Measurements from ENCODE around the gene RNF41. TPM values are rescaled to one million over a fixed set of nuclear protein-coding genes. Genes with fewer than 3 reads are reported as not detected.

The RNF41 gene
- total and polyA plus RNA-seq, 2 of the 13 experiments (the other 11 are each of a cell fraction or from before 2014, with no cell fraction given): 27.1 to 39.4 TPM

- H3K36me3 ChIP-seq (replicated peaks in 1 of 2; ENCODE audit: control insufficient read depth in 1 of 2, insufficient read depth in 2 of 2, low read length in 2 of 2): peaks cover 33 to 69% of the 10 kb centered on the region in 2 experiments
- H3K4me3 ChIP-seq (replicated peaks in 1 of 3; ENCODE audit: insufficient read depth in 1 of 3, low read depth in 2 of 3, low read length in 3 of 3): no peak overlapping the region
- H3K27ac ChIP-seq (ENCODE audit: extremely low read length, insufficient read depth, low read length): no peak overlapping the region
- no peak overlapping the region for H3K4me2 ChIP-seq (ENCODE audit: low read depth, low read length)
- CTCF ChIA-PET (ENCODE audit: low intra/inter-chr PET ratio, low total read pairs): no interaction called here
- no peak overlapping the region for H3K9ac ChIP-seq (ENCODE audit: insufficient read depth, low read depth, low read length)
- H4K20me1 ChIP-seq (ENCODE audit: insufficient read depth, low read length): peaks cover 24% of the 10 kb centered on the region
- no TSS peak for BruUV-seq (replicated peaks)
- WGBS (ENCODE audit: low lambda C conversion rate): 97% methylated on average over 17 of the region's 17 CpGs
- POLR2A ChIA-PET: interaction anchor here (2.2 kb wide), 1 partner anchor 46 kb away, joined by 7 read pairs; the partner anchor contains the start of gene ZC3H10
- H3K27me3 ChIP-seq (ENCODE audit: control insufficient read depth in 1 of 2, insufficient read depth in 2 of 2, low read length in 2 of 2): no peaks in the 10 kb centered on the region
- no peaks in the 10 kb centered on the region for H3K9me3 ChIP-seq (ENCODE audit: low read length)
- peaks cover 13% of the 10 kb centered on the region for H3K79me2 ChIP-seq (ENCODE audit: insufficient read depth, low read length)
- DNase-seq (ENCODE audit: low spot score): no peak
- in situ Hi-C loops (cut with HindIII; ENCODE audit: extremely low pct_ligation_motif_present, low pct_unique_long_range_greater_than_20kb): no loop called here
- FAIRE-seq: no peak
- TF ChIP-seq, protein P1, sequence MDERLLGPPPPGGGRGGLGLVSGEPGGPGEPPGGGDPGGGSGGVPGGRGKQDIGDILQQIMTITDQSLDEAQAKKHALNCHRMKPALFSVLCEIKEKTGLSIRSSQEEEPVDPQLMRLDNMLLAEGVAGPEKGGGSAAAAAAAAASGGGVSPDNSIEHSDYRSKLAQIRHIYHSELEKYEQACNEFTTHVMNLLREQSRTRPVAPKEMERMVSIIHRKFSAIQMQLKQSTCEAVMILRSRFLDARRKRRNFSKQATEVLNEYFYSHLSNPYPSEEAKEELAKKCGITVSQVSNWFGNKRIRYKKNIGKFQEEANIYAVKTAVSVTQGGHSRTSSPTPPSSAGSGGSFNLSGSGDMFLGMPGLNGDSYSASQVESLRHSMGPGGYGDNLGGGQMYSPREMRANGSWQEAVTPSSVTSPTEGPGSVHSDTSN (CRISPR knock-in tag; IDR thresholded peaks at IDR 0.05): no peak
- TF ChIP-seq HNRNPL (IDR thresholded peaks at IDR 0.05; ENCODE audit: low read depth, low read length) (peak; percentile 67), AGO2 (optimal IDR thresholded peaks at IDR 0.05; ENCODE audit: low read depth, low read length) (peak; percentile 86), AGO1 (IDR thresholded peaks at IDR 0.05; ENCODE audit: low read depth, low read length, poor library complexity, severe bottlenecking) (peak; percentile 45), RBFOX2 (IDR thresholded peaks at IDR 0.05; ENCODE audit: low read depth, low read length) (peak; percentile 62)
- intact Hi-C loops (cut with micrococcal nuclease; ENCODE audit: unreplicated experiment): no loop called here
- H3K4me1 ChIP-seq (ENCODE audit: insufficient read depth, low read length): peaks cover 25% of the 10 kb centered on the region
- H2AFZ ChIP-seq (ENCODE audit: low read length): no peak overlapping the region
- ATAC-seq: peak; percentile 5; the same call in 2 of the 3 replicates
Measured at GRCh38 chr12:56164345-56164729, 57.4 kb downstream of the RNF41 start.

DNA sequence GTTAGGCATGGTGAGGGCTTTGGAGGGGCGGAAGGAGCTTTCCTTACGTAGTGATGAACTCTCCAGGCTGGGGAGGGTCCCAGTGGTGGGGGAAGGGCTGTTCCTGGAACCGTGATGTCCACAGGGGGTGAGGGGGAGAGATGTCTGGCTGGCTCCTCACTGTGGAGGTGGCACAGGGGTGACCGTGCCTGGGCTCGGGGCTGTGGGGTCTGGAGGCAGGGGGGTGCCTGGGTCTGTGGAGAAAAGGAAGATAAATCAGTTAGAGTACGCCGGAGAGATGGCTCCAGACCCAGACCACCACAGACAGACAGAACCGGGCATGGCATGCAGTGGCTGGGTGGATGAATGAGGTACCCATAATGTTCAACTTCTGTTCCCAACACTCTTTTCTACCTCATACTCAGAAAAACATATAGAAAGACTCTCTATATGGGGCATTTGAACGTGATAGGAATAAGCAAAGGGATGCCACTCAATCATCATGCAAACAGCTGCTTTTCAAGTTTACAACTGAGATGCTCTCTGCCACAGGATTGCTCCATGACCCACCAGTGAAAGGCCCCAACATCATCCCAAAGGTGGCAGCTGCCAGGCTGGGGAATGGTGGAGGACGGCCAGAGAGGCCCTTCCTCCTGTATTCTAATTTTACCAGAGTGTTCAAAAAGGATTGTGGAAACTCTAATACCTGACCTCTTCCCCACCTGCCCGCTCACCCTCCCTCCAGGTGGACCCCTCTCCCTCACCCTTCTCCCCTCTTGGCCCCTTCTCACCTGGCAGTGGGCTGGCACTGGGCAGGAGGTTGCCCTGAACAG lies 58.0 kb downstream of the RNF41 start:
- in situ Hi-C loops (cut with HindIII; ENCODE audit: extremely low pct_ligation_motif_present, low pct_unique_long_range_greater_than_20kb): no loop called here

More for the DNA sequence above, 58.0 kb downstream of the RNF41 start:
- Histone ChIP-seq H4K20me1 (ENCODE audit: insufficient read depth, low read length) (peaks cover 28% of the 10 kb centered on the region), H3K27me3 (ENCODE audit: control insufficient read depth in 1 of 2, insufficient read depth in 2 of 2, low read length in 2 of 2) (no peaks in the 10 kb centered on the region; a peak in 1 of 5 replicates), H2AFZ (ENCODE audit: low read length) (no peak overlapping the region), H3K4me2 (ENCODE audit: low read depth, low read length) (no peak overlapping the region), H3K9ac (ENCODE audit: insufficient read depth, low read depth, low read length) (no peak overlapping the region), H3K27ac (ENCODE audit: extremely low read length, insufficient read depth, low read length) (no peak overlapping the region), H3K9me3 (ENCODE audit: low read length) (no peaks in the 10 kb centered on the region), H3K79me2 (ENCODE audit: insufficient read depth, low read length) (peaks cover 19% of the 10 kb centered on the region), H3K4me1 (ENCODE audit: insufficient read depth, low read length) (peaks cover 28% of the 10 kb centered on the region), H3K4me3 (replicated peaks in 1 of 3; ENCODE audit: insufficient read depth in 1 of 3, low read depth in 2 of 3, low read length in 3 of 3) (no peak overlapping the region), H3K36me3 (replicated peaks in 1 of 2; ENCODE audit: control insufficient read depth in 1 of 2, insufficient read depth in 2 of 2, low read length in 2 of 2) (peaks cover 33 to 65% of the 10 kb centered on the region in 2 experiments)
- FAIRE-seq (no peak), ATAC-seq (no peak; the same call in 2 of the 3 replicates), DNase-seq (ENCODE audit: low spot score) (no peak)
- ChIA-PET CTCF (ENCODE audit: low intra/inter-chr PET ratio, low total read pairs) (no interaction called here), POLR2A (interaction anchor here (1.1 to 3.3 kb wide), 4 partner anchors 12 to 45 kb away, joined by 5 to 20 read pairs (median 8); partner anchors contain the start of genes SMARCC2 and ZC3H10)
- TF ChIP-seq POLR2A (IDR thresholded peaks at IDR 0.05; ENCODE audit: insufficient read depth in 1 of 2, low read depth in 2 of 2, low read length in 2 of 2): peak in 1 of 2 experiments; percentile 61; a peak in 1 of 4 replicates
- TF ChIP-seq, protein P2, sequence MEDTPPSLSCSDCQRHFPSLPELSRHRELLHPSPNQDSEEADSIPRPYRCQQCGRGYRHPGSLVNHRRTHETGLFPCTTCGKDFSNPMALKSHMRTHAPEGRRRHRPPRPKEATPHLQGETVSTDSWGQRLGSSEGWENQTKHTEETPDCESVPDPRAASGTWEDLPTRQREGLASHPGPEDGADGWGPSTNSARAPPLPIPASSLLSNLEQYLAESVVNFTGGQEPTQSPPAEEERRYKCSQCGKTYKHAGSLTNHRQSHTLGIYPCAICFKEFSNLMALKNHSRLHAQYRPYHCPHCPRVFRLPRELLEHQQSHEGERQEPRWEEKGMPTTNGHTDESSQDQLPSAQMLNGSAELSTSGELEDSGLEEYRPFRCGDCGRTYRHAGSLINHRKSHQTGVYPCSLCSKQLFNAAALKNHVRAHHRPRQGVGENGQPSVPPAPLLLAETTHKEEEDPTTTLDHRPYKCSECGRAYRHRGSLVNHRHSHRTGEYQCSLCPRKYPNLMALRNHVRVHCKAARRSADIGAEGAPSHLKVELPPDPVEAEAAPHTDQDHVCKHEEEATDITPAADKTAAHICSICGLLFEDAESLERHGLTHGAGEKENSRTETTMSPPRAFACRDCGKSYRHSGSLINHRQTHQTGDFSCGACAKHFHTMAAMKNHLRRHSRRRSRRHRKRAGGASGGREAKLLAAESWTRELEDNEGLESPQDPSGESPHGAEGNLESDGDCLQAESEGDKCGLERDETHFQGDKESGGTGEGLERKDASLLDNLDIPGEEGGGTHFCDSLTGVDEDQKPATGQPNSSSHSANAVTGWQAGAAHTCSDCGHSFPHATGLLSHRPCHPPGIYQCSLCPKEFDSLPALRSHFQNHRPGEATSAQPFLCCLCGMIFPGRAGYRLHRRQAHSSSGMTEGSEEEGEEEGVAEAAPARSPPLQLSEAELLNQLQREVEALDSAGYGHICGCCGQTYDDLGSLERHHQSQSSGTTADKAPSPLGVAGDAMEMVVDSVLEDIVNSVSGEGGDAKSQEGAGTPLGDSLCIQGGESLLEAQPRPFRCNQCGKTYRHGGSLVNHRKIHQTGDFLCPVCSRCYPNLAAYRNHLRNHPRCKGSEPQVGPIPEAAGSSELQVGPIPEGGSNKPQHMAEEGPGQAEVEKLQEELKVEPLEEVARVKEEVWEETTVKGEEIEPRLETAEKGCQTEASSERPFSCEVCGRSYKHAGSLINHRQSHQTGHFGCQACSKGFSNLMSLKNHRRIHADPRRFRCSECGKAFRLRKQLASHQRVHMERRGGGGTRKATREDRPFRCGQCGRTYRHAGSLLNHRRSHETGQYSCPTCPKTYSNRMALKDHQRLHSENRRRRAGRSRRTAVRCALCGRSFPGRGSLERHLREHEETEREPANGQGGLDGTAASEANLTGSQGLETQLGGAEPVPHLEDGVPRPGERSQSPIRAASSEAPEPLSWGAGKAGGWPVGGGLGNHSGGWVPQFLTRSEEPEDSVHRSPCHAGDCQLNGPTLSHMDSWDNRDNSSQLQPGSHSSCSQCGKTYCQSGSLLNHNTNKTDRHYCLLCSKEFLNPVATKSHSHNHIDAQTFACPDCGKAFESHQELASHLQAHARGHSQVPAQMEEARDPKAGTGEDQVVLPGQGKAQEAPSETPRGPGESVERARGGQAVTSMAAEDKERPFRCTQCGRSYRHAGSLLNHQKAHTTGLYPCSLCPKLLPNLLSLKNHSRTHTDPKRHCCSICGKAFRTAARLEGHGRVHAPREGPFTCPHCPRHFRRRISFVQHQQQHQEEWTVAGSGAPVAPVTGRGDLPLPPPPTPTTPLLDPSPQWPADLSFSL (CRISPR knock-in tag; IDR thresholded peaks at IDR 0.05): no peak
- BruUV-seq (replicated peaks): no TSS peak
- 97% methylated on average over 11 of the region's 11 CpGs for WGBS (ENCODE audit: low lambda C conversion rate)
- intact Hi-C loops (cut with micrococcal nuclease; ENCODE audit: unreplicated experiment): no loop called here

Data from HepG2 (cell line).